SU-DHL-6 (cell line): ENCODE results near the gene RHCG.

ENCODE experiments used
- CTCF ChIP-seq: fragments of 200-600 bp; sonication (generic); IDR thresholded peaks from one replicate; pipeline ENCODE4 v1.5.1; 2017; ENCODE audit warnings: antibody characterized with exemption, mild to moderate bottlenecking, low read length, moderate library complexity; ENCODE audit not compliant: insufficient read depth, poor library complexity, severe bottlenecking
- EZH2phosphoT487 ChIP-seq: fragments of 200-600 bp; sonication (generic), shearing (Covaris generic); conservative IDR thresholded peaks from 2 replicates; pipeline ENCODE4 v1.6.1; 2018; ENCODE audit warnings: mild to moderate bottlenecking, antibody characterized with exemption, low read length, moderate library complexity, mixed read lengths

- peak; percentile 85 for TF ChIP-seq CTCF
- no peak for TF ChIP-seq EZH2phosphoT487
Observed at GRCh38 chr15:89472785-89473256, 23.6 kb downstream of the RHCG start.
